GM12878 (cell line): ENCODE measurements around the gene OR2T12. TPM values are rescaled to one million over a fixed set of nuclear protein-coding genes. Genes with fewer than 3 reads are reported as not detected.
A peak's percentile ranks its signal among the peaks of the same experiment; 100 is the strongest.

Experiments used
- ATAC-seq: fragments of 200-7000 bp; cut with Tn5 transposase; 3 replicates; pipeline ENCODE4 v1.9.1; 2020; ENCODE audit warnings: mild to moderate bottlenecking, moderate library complexity
- Bru-seq: library from RNA; stranded (reverse); fragments of 400-500 nt; gene quantifications from one replicate; lab custom pipeline; 2021; lab: Mats Ljungman, UMichigan
- BruChase-seq, 2 experiments: library from RNA; stranded (reverse); fragments of 400-500 nt; gene quantifications; one replicate each; lab custom pipeline; 2021; lab: Mats Ljungman, UMichigan
- BruUV-seq: library from RNA; stranded (reverse); fragments of 400-500 nt; replicated peaks from 2 replicates; lab custom pipeline; 2021; lab: Mats Ljungman, UMichigan
- CTCF ChIA-PET: fragments of 300-600 bp; sonication (Branson Sonifier 250); formaldehyde crosslinking; extraction: SDS; loops from one replicate; lab custom pipeline; 2021; ENCODE audit warnings: inconsistent platforms; lab: Yijun Ruan, JAX
- POLR2A ChIA-PET: fragments of 350-600 bp; formaldehyde crosslinking; extraction: SDS; loops from one replicate; lab custom pipeline; 2021; ENCODE audit warnings: inconsistent platforms; lab: Charles Lee
- RAD21 ChIA-PET: fragments of 300-600 bp; sonication (Branson Sonifier 250); formaldehyde crosslinking; loops from one replicate; lab custom pipeline; 2023; ENCODE audit warnings: antibody characterized with exemption; ENCODE audit not compliant: unreplicated experiment; lab: Charles Lee
- SMC1A ChIA-PET: fragments of 300-600 bp; sonication (Branson Sonifier 250); formaldehyde crosslinking; loops from one replicate; lab custom pipeline; 2023; ENCODE audit not compliant: unreplicated experiment, uncharacterized antibody; lab: Charles Lee
- DNase-seq: peaks from one replicate; pipeline ENCODE4 v3.0.0-alpha.2; 2011; ENCODE audit warnings: low read depth, low spot score
- FAIRE-seq: peaks from 3 replicates; lab custom pipeline; 2011; peaks lifted over from hg19 to GRCh38; lab: Jason Lieb, UNC
- H2AFZ ChIP-seq: 2 replicates; pipeline ENCODE4 v1.6.0; 2011; ENCODE audit warnings: low read depth, low read length, control low read depth; ENCODE audit not compliant: control insufficient read depth
- H3K27ac ChIP-seq: 2 replicates; pipeline ENCODE4 v1.5.1; 2011; ENCODE audit warnings: control low read depth; ENCODE audit not compliant: control insufficient read depth, insufficient read depth
- H3K27me3 ChIP-seq, 2 experiments: replicated peaks in 1 of 2; 2 replicates each; pipeline versions ENCODE4 v1.6.0 to v1.6.1; 2011; ENCODE audit warnings: low read length in 1 of 2; ENCODE audit not compliant: control insufficient read depth in 2 of 2, insufficient read depth in 2 of 2
- H3K36me3 ChIP-seq, 2 experiments: 2 replicates each; pipeline ENCODE4 v1.5.1; 2011; ENCODE audit warnings: low read length in 1 of 2; ENCODE audit not compliant: control insufficient read depth in 2 of 2, insufficient read depth in 2 of 2
- H3K4me1 ChIP-seq: 2 replicates; pipeline ENCODE4 v1.6.1; 2011; ENCODE audit warnings: mild to moderate bottlenecking, low read length, moderate library complexity, mixed read lengths; ENCODE audit not compliant: control insufficient read depth, insufficient read depth
- H3K4me2 ChIP-seq: 2 replicates; pipeline ENCODE4 v1.6.0; 2011; ENCODE audit warnings: control low read depth; ENCODE audit not compliant: control insufficient read depth, insufficient read depth
- H3K4me3 ChIP-seq: fragments of 200-600 bp; sonication (generic); 2 replicates; pipeline ENCODE4 v1.5.1; 2016
- H3K79me2 ChIP-seq: 2 replicates; pipeline ENCODE4 v1.6.0; 2011; ENCODE audit warnings: low read length; ENCODE audit not compliant: control insufficient read depth, insufficient read depth
- H3K9ac ChIP-seq: 2 replicates; pipeline ENCODE4 v1.8.0; 2011; ENCODE audit warnings: low read length, control low read depth, mixed read lengths; ENCODE audit not compliant: control insufficient read depth, insufficient read depth
- H3K9me3 ChIP-seq: replicated peaks from 3 replicates; pipeline ENCODE4 v1.5.1; 2011; ENCODE audit warnings: mild to moderate bottlenecking, low read length; ENCODE audit not compliant: control insufficient read depth, insufficient read depth
- H4K20me1 ChIP-seq: 2 replicates; pipeline ENCODE4 v1.6.0; 2011; ENCODE audit not compliant: control insufficient read depth, insufficient read depth
- BMI1 ChIP-seq: fragments of 450-650 bp; IDR thresholded peaks from 2 replicates; pipeline ENCODE4 v1.6.1; 2016; ENCODE audit warnings: mild to moderate bottlenecking, moderate library complexity, borderline replicate concordance
- BRCA1 ChIP-seq: IDR thresholded peaks from 2 replicates; pipeline ENCODE4 v1.6.1; 2011; ENCODE audit warnings: low read depth, low read length, improper control_type of control experiment
- EGR1 ChIP-seq, 2 experiments: IDR thresholded peaks; 1 replicate in 1 of 2; 2 replicates in 1 of 2; pipeline ENCODE4 v1.6.1; 2011 to 2012; ENCODE audit warnings: low read depth in 2 of 2, low read length in 2 of 2, borderline replicate concordance in 1 of 2, mild to moderate bottlenecking in 1 of 2, moderate library complexity in 1 of 2
- IRF5 ChIP-seq: fragments of 450-650 bp; IDR thresholded peaks from 2 replicates; pipeline ENCODE4 v1.6.1; 2017; ENCODE audit warnings: borderline replicate concordance
- NFYB ChIP-seq: IDR thresholded peaks from 2 replicates; pipeline ENCODE4 v1.6.1; 2011; ENCODE audit warnings: low read depth, mild to moderate bottlenecking, low read length, improper control_type of control experiment, moderate library complexity; ENCODE audit not compliant: insufficient read depth
- POLR2A ChIP-seq: IDR thresholded peaks from 2 replicates; pipeline ENCODE4 v1.6.1; 2011; ENCODE audit warnings: low read depth, mild to moderate bottlenecking, low read length
- SUPT20H ChIP-seq: IDR thresholded peaks from 2 replicates; pipeline ENCODE4 v1.6.1; 2011; ENCODE audit warnings: low read depth, mild to moderate bottlenecking, low read length, moderate library complexity, borderline replicate concordance; ENCODE audit not compliant: control insufficient read depth
- TCF12 ChIP-seq: IDR thresholded peaks from 2 replicates; pipeline ENCODE4 v1.6.1; 2011; ENCODE audit warnings: low read depth, mild to moderate bottlenecking, low read length
- ZNF207 ChIP-seq: fragments of 450-650 bp; IDR thresholded peaks from 2 replicates; pipeline ENCODE4 v1.6.1; 2014; ENCODE audit warnings: antibody characterized with exemption, mild to moderate bottlenecking, borderline replicate concordance
- ZNF217 ChIP-seq: fragments of 450-650 bp; IDR thresholded peaks from 2 replicates; pipeline ENCODE4 v1.6.1; 2017; ENCODE audit warnings: antibody characterized with exemption, mild to moderate bottlenecking
- WGBS: methylation state at CpG from one replicate; pipeline ENCODE4 v1.1.6; 2016; ENCODE audit warnings: low lambda C conversion rate; ENCODE audit not compliant: insufficient replicate concordance, insufficient coverage; ENCODE audit errors: missing lambda C conversion rate; 5-methylcytosine and 5-hydroxymethylcytosine counted together
- in situ Hi-C: fragments of 300-500 bp; cut with MboI; formaldehyde crosslinking; loops from 9 replicates; pipeline ENCODE4 v1.14.3; 2018; ENCODE audit warnings: mixed read lengths
- intact Hi-C: fragments of 100-400 bp; cut with micrococcal nuclease; formaldehyde crosslinking; loops from one replicate; pipeline ENCODE4 v1.14.2; 2022; ENCODE audit not compliant: unreplicated experiment
- long read RNA-seq, 2 experiments: library from polyadenylated mRNA; unstranded; transcript quantifications; one replicate each; pipeline ENCODE4 v2.0.0, GENCODE V29; 2019 to 2020
- polyA minus RNA-seq, 3 experiments: library from RNA; depleted of rRNA, polyadenylated mRNA; stranded (reverse); fragments of >200 nt; gene quantifications; 2 replicates each; pipeline ENCODE4 v1.2.3, GENCODE V29; 2011
- polyA plus RNA-seq, 11 experiments: library from polyadenylated mRNA; depleted of rRNA in 4 of 11; unstranded in 6 of 11; stranded (reverse) in 5 of 11; fragments of >200 nt; fragmentation: Nextera tagmentation in 4 of 11; fragmentation: Illumina TruSeq in 1 of 11; extraction: Ambion mirVana in 4 of 11; extraction: Trizol in 1 of 11; gene quantifications; 1 replicate in 1 of 11; 2 replicates in 10 of 11; pipeline versions ENCODE4 v1.2.1 to v1.2.3, GENCODE V29; 2011 to 2016; ENCODE audit warnings: inconsistent platforms in 2 of 11, missing spikeins in 2 of 11, low read depth in 1 of 11
- total RNA-seq, 4 experiments: library from RNA; depleted of rRNA in 3 of 4; stranded (reverse); fragments of >200 nt in 3 of 4; fragmentation: Illumina TruSeq in 1 of 4; extraction: Trizol in 1 of 4; gene quantifications; 2 replicates each; pipeline versions ENCODE4 v1.2.1 to v1.2.3, GENCODE V29; 2013 to 2021
- TF ChIP-seq, protein P1 (sequence below): fragments of 450-650 bp; IDR thresholded peaks from 2 replicates; pipeline ENCODE4 v1.6.1; 2017; ENCODE audit warnings: mild to moderate bottlenecking
- TF ChIP-seq, protein P2 (sequence below): fragments of 450-650 bp; formaldehyde crosslinking; IDR thresholded peaks from 2 replicates; pipeline ENCODE4 v1.4.0; 2022; ENCODE audit warnings: mild to moderate bottlenecking, moderate library complexity

Gene OR2T12
- total RNA-seq (2013; cell fraction: nucleolus; rRNA removed) = not detected in 2 replicates
- total RNA-seq (2014; rRNA removed) (not detected in 2 replicates), total RNA-seq (2014; rRNA removed; fragmentation: Illumina TruSeq; extraction: Trizol) (not detected in 2 replicates), total RNA-seq (2021) (not detected in 2 replicates), polyA plus RNA-seq (2011; rRNA removed) (not detected in 2 replicates), polyA plus RNA-seq (2014; fragmentation: Illumina TruSeq; extraction: Trizol) (not detected in 2 replicates), polyA plus RNA-seq (2014; fragmentation: Nextera tagmentation; extraction: Ambion mirVana) (not detected), polyA plus RNA-seq (2014; rRNA removed) (not detected in 2 replicates), polyA plus RNA-seq (2016; fragmentation: Nextera tagmentation; extraction: Ambion mirVana) (not detected), polyA minus RNA-seq (2011; rRNA and poly(A)+ RNA removed) (not detected in 2 replicates), Bru-seq, nascent RNA (not detected), BruChase-seq, experiment 1, labeled RNA remaining after a 6-hour chase (percentile 4 among the genes with signal in this experiment), BruChase-seq, experiment 2, labeled RNA remaining after a 2-hour chase (percentile 4 among the genes with signal in this experiment)
- not detected for polyA plus RNA-seq (2011; ENCODE audit: low read depth)
- polyA plus RNA-seq (2011; cell fraction: cytosol; rRNA removed) = not detected in 2 replicates
- polyA plus RNA-seq (2011; cell fraction: nucleus; rRNA removed) = not detected in 2 replicates
- polyA plus RNA-seq (2012) = not detected in 2 replicates
- not detected in 2 replicates for polyA minus RNA-seq (2011; cell fraction: cytosol; rRNA and poly(A)+ RNA removed)
- polyA minus RNA-seq (2011; cell fraction: nucleus; rRNA and poly(A)+ RNA removed) = not detected in 2 replicates
- long read RNA-seq, experiment 1 = 0 reads
- long read RNA-seq, experiment 2 = 0 reads

- H3K9me3 ChIP-seq = no peaks in the 10 kb centered on the region
- BruUV-seq = no TSS peak
- POLR2A ChIA-PET = no interaction called here
- TF ChIP-seq ZNF217 = no peak
- TF ChIP-seq SUPT20H = no peak
- TF ChIP-seq, protein P1, sequence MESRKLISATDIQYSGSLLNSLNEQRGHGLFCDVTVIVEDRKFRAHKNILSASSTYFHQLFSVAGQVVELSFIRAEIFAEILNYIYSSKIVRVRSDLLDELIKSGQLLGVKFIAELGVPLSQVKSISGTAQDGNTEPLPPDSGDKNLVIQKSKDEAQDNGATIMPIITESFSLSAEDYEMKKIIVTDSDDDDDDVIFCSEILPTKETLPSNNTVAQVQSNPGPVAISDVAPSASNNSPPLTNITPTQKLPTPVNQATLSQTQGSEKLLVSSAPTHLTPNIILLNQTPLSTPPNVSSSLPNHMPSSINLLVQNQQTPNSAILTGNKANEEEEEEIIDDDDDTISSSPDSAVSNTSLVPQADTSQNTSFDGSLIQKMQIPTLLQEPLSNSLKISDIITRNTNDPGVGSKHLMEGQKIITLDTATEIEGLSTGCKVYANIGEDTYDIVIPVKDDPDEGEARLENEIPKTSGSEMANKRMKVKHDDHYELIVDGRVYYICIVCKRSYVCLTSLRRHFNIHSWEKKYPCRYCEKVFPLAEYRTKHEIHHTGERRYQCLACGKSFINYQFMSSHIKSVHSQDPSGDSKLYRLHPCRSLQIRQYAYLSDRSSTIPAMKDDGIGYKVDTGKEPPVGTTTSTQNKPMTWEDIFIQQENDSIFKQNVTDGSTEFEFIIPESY = no peak
- TF ChIP-seq, protein P2, sequence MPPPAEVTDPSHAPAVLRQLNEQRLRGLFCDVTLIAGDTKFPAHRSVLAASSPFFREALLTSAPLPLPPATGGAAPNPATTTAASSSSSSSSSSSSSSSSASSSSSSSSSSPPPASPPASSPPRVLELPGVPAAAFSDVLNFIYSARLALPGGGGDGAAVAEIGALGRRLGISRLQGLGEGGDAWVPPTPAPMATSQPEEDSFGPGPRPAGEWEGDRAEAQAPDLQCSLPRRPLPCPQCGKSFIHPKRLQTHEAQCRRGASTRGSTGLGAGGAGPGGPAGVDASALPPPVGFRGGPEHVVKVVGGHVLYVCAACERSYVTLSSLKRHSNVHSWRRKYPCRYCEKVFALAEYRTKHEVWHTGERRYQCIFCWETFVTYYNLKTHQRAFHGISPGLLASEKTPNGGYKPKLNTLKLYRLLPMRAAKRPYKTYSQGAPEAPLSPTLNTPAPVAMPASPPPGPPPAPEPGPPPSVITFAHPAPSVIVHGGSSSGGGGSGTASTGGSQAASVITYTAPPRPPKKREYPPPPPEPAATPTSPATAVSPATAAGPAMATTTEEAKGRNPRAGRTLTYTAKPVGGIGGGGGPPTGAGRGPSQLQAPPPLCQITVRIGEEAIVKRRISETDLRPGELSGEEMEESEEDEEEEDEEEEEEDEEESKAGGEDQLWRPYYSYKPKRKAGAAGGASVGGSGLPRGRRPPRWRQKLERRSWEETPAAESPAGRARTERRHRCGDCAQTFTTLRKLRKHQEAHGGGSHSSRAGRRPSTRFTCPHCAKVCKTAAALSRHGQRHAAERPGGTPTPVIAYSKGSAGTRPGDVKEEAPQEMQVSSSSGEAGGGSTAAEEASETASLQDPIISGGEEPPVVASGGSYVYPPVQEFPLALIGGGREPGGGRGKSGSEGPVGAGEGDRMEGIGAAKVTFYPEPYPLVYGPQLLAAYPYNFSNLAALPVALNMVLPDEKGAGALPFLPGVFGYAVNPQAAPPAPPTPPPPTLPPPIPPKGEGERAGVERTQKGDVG = no peak
- TF ChIP-seq TCF12 = no peak
- TF ChIP-seq IRF5 = no peak
- no peak for TF ChIP-seq ZNF207
- TF ChIP-seq BRCA1 = no peak
- no peak for TF ChIP-seq POLR2A
- no peak for TF ChIP-seq BMI1
- no peak for TF ChIP-seq NFYB
- TF ChIP-seq EGR1 (IDR thresholded peaks at IDR 0.05; ENCODE audit: borderline replicate concordance in 1 of 2, low read depth in 2 of 2, low read length in 2 of 2) = no peak
- H3K79me2 ChIP-seq = no peaks in the 10 kb centered on the region
- H3K4me3 ChIP-seq = no peak within 1 kb of the TSS
- SMC1A ChIA-PET = interaction anchor here (0.9 kb wide), 1 partner anchor 13 kb away, joined by 3 read pairs; no protein-coding TSS in a partner anchor
- CTCF ChIA-PET = no interaction called here
- H3K9ac ChIP-seq = no peak within 1 kb of the TSS
- DNase-seq = no peak
- in situ Hi-C loops = no loop called here
- RAD21 ChIA-PET = no interaction called here
- H3K36me3 ChIP-seq = no peaks in the 10 kb centered on the region
- FAIRE-seq = no peak
- no peak within 1 kb of the TSS for H3K4me2 ChIP-seq
- H3K27ac ChIP-seq = no peak within 1 kb of the TSS
- no peak within 1 kb of the TSS for H2AFZ ChIP-seq
- H3K4me1 ChIP-seq = no peaks in the 10 kb centered on the region
- intact Hi-C loops = no loop called here
- ATAC-seq = no peak
- no peaks in the 10 kb centered on the region for H3K27me3 ChIP-seq
- no peaks in the 10 kb centered on the region for H4K20me1 ChIP-seq
- 24% methylated on average over 1 of the region's 1 CpG for WGBS
Observed at GRCh38 chr1:248303324-248303723, at the start of gene OR2T12. OR2T12 (minus strand) TSS chr1:248303424; CDS start chr1:248295578, 7,846 bp downstream.
